Measurements from ENCODE around the gene CD2AP. TPM values are rescaled to one million over a fixed set of nuclear protein-coding genes. Genes with fewer than 3 reads are reported as not detected.

The CD2AP gene
- total and polyA plus RNA-seq, 4 donors, result 14.2 to 104 (median 21.7) TPM

- no peak for TF ChIP-seq CTCF (IDR thresholded peaks at IDR 0.05; ENCODE audit: control extremely low read depth, extremely low read depth)
- Histone ChIP-seq H3K9me3 (ENCODE audit: control insufficient read depth in 4 of 4, insufficient read depth in 3 of 4, low read length in 3 of 4) (no peaks in the 10 kb centered on the region), H3K4me3 (no peak overlapping the region), H3K9ac (ENCODE audit: insufficient read depth in 1 of 2, low read length in 2 of 2) (no peak overlapping the region), H3K36me3 (ENCODE audit: control insufficient read depth in 4 of 4, insufficient read depth in 4 of 4, low read length in 4 of 4) (peaks cover 0 to 7% (median 4%) of the 10 kb centered on the region in 4 donors), H3K4me1 (ENCODE audit: control insufficient read depth in 5 of 5, insufficient read depth in 5 of 5, low read length in 5 of 5) (peaks cover 0 to 7% (median 0%) of the 10 kb centered on the region in 5 donors), H3K27me3 (ENCODE audit: control insufficient read depth in 3 of 3, insufficient read depth in 3 of 3, low read length in 2 of 3) (no peaks in the 10 kb centered on the region), H3K27ac (ENCODE audit: low read depth in 1 of 2, low read length in 1 of 2) (no peak overlapping the region)
- ATAC-seq (ENCODE audit: insufficient read depth, low FRiP score) (no peak), DNase-seq (no peak)
- 53 to 76% methylated on average over 3 of the region's 3 CpGs for WGBS, 2 donors
Observed at GRCh38 chr6:47524136-47524845, 46.7 kb downstream of the CD2AP start.

- Histone ChIP-seq H3K9me3 (ENCODE audit: control insufficient read depth in 4 of 4, insufficient read depth in 3 of 4, low read length in 3 of 4) (no peaks in the 10 kb centered on the region), H3K27me3 (ENCODE audit: control insufficient read depth in 3 of 3, insufficient read depth in 3 of 3, low read length in 2 of 3) (no peaks in the 10 kb centered on the region), H3K4me3 (no peak overlapping the region), H3K27ac (ENCODE audit: low read depth in 1 of 2, low read length in 1 of 2) (no peak overlapping the region), H3K9ac (ENCODE audit: insufficient read depth in 1 of 2, low read length in 2 of 2) (no peak overlapping the region), H3K36me3 (ENCODE audit: control insufficient read depth in 4 of 4, insufficient read depth in 4 of 4, low read length in 4 of 4) (peaks cover 0 to 7% (median 4%) of the 10 kb centered on the region in 4 donors), H3K4me1 (ENCODE audit: control insufficient read depth in 5 of 5, insufficient read depth in 5 of 5, low read length in 5 of 5) (peaks cover 0 to 11% (median 0%) of the 10 kb centered on the region in 5 donors)
- ATAC-seq (ENCODE audit: insufficient read depth, low FRiP score) (no peak), DNase-seq (no peak)
- TF ChIP-seq CTCF (IDR thresholded peaks at IDR 0.05; ENCODE audit: control extremely low read depth, extremely low read depth), result no peak
- WGBS, 2 donors, result 73 to 86% methylated on average over 2 of the region's 2 CpGs
Observed at GRCh38 chr6:47525330-47526057, 47.9 kb downstream of the CD2AP start.

DNA sequence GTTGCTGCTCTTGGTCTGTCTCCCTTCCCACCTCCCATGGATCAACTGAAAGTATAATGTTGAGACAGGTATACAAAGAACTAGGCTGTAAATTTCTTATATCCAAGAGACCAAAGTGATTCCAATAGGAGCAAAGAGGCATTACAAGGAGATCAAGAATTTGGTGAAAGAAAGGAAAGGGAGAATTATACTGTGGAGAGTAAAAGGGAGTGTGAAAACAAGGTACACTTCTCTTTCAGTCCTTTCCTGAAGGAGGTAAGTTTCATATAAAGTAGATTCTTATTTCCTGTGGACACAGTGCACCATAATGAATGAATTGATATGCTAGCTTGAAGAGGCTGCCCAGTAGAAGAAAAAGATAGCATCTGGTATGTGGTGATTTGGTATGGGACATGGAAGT is 49.7 kb downstream of the CD2AP start:
- no peak for TF ChIP-seq CTCF (IDR thresholded peaks at IDR 0.05; ENCODE audit: control extremely low read depth, extremely low read depth)
- Histone ChIP-seq H3K9me3 (ENCODE audit: control insufficient read depth in 4 of 4, insufficient read depth in 3 of 4, low read length in 3 of 4) (no peaks in the 10 kb centered on the region), H3K9ac (ENCODE audit: insufficient read depth in 1 of 2, low read length in 2 of 2) (no peak overlapping the region), H3K27me3 (ENCODE audit: control insufficient read depth in 3 of 3, insufficient read depth in 3 of 3, low read length in 2 of 3) (no peaks in the 10 kb centered on the region), H3K27ac (ENCODE audit: low read depth in 1 of 2, low read length in 1 of 2) (no peak overlapping the region), H3K36me3 (ENCODE audit: control insufficient read depth in 4 of 4, insufficient read depth in 4 of 4, low read length in 4 of 4) (peaks cover 0 to 7% (median 4%) of the 10 kb centered on the region in 4 donors), H3K4me1 (ENCODE audit: control insufficient read depth in 5 of 5, insufficient read depth in 5 of 5, low read length in 5 of 5) (peaks cover 0 to 11% (median 0%) of the 10 kb centered on the region in 5 donors), H3K4me3 (no peak overlapping the region)
- ATAC-seq (ENCODE audit: insufficient read depth, low FRiP score) (no peak), DNase-seq (no peak)

Measured in lung (tissue), 12 donors.